Measurements from ENCODE around the gene WDR64. TPM values are rescaled to one million over a fixed set of nuclear protein-coding genes. Genes with fewer than 3 reads are reported as not detected.

The WDR64 gene
- total and polyA plus RNA-seq, 2 of the 13 experiments (the other 11 are each of a cell fraction or from before 2014, with no cell fraction given) = not detected

GRCh38 chr1:241847796-241848685 lies 196.0 kb downstream of the WDR64 start, which contains the start of gene EXO1 (continued):
- TF ChIP-seq HMGXB4 (CRISPR knock-in tag; IDR thresholded peaks at IDR 0.05; ENCODE audit: borderline replicate concordance in 1 of 2, low read depth in 1 of 2) (peak; percentile 68 to 74; a peak in 2 of 4 replicates), HNRNPLL (IDR thresholded peaks at IDR 0.05; ENCODE audit: low read depth, low read length, poor library complexity, severe bottlenecking) (peak; percentile 85), ZNF574 (CRISPR knock-in tag; IDR thresholded peaks at IDR 0.05) (peak; percentile 90), MTA3 (CRISPR knock-in tag; IDR thresholded peaks at IDR 0.05) (no peak), MAFG (CRISPR knock-in tag; IDR thresholded peaks at IDR 0.05) (no peak), MNT (IDR thresholded peaks at IDR 0.05) (no peak), MATR3 (CRISPR knock-in tag; IDR thresholded peaks at IDR 0.05) (no peak), ZC3H13 (CRISPR knock-in tag; IDR thresholded peaks at IDR 0.05) (peak; percentile 74; the same call in 1 of the 2 replicates), ZNF670 (CRISPR knock-in tag; IDR thresholded peaks at IDR 0.05; ENCODE audit: borderline replicate concordance) (no peak), STAT5B (CRISPR knock-in tag; IDR thresholded peaks at IDR 0.05) (no peak), CBX2 (IDR thresholded peaks at IDR 0.05; ENCODE audit: low read depth, low read length) (no peak), CBX2 (CRISPR knock-in tag; IDR thresholded peaks at IDR 0.05; ENCODE audit: low read depth) (no peak), PAWR (CRISPR knock-in tag; IDR thresholded peaks at IDR 0.05; ENCODE audit: borderline replicate concordance) (no peak), GLMP (CRISPR knock-in tag; IDR thresholded peaks at IDR 0.05; ENCODE audit: borderline replicate concordance) (no peak), ZNF629 (CRISPR knock-in tag; conservative IDR thresholded peaks at IDR 0.05) (no peak), KLF15 (CRISPR knock-in tag; IDR thresholded peaks at IDR 0.05; ENCODE audit: borderline replicate concordance) (no peak; the same call in 1 of the 2 replicates), ARID2 (CRISPR knock-in tag; IDR thresholded peaks at IDR 0.05; ENCODE audit: borderline replicate concordance) (peak; percentile 62; the same call in 1 of the 2 replicates)
- TF ChIP-seq, protein P1, sequence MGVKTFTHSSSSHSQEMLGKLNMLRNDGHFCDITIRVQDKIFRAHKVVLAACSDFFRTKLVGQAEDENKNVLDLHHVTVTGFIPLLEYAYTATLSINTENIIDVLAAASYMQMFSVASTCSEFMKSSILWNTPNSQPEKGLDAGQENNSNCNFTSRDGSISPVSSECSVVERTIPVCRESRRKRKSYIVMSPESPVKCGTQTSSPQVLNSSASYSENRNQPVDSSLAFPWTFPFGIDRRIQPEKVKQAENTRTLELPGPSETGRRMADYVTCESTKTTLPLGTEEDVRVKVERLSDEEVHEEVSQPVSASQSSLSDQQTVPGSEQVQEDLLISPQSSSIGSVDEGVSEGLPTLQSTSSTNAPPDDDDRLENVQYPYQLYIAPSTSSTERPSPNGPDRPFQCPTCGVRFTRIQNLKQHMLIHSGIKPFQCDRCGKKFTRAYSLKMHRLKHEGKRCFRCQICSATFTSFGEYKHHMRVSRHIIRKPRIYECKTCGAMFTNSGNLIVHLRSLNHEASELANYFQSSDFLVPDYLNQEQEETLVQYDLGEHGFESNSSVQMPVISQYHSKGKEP (CRISPR knock-in tag; IDR thresholded peaks at IDR 0.05) = no peak
- TF ChIP-seq, protein P2, sequence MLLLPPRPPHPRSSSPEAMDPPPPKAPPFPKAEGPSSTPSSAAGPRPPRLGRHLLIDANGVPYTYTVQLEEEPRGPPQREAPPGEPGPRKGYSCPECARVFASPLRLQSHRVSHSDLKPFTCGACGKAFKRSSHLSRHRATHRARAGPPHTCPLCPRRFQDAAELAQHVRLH (CRISPR knock-in tag; IDR thresholded peaks at IDR 0.05; ENCODE audit: borderline replicate concordance, low read depth) = no peak
